Heart right ventricle (tissue), 16 donors: ENCODE results near the gene STYXL2. TPM values are rescaled to one million over a fixed set of nuclear protein-coding genes. Genes with fewer than 3 reads are reported as not detected.
A peak's percentile ranks its signal among the peaks of the same experiment; 100 is the strongest.

ENCODE experiments used
- ATAC-seq, 8 donors: fragments of 200-7000 bp; cut with Tn5 transposase; one replicate each; pipeline ENCODE4 v1.9.1; 2020; ENCODE audit warnings: mild to moderate bottlenecking in 8 of 8, moderate library complexity in 8 of 8, moderate number of reproducible peaks in 1 of 8
- DNase-seq, 2 donors: peaks; one replicate each; pipeline ENCODE4 v3.0.0-alpha.2; 2020
- H3K27ac ChIP-seq, 10 donors: fragments of 200-600 bp; sonication (generic) in 2 of 10; one replicate each; pipeline versions ENCODE4 v1.5.0 to v1.8.0; 2020 to 2022; ENCODE audit warnings: mild to moderate bottlenecking in 3 of 10
- H3K27me3 ChIP-seq, 7 donors: fragments of 200-600 bp; one replicate each; pipeline ENCODE4 v1.8.0; 2021 to 2022; ENCODE audit warnings: mild to moderate bottlenecking in 2 of 7
- H3K36me3 ChIP-seq, 9 donors: fragments of 200-600 bp; sonication (generic) in 1 of 9; one replicate each; pipeline versions ENCODE4 v1.5.0 to v1.8.0; 2020 to 2022; ENCODE audit warnings: mild to moderate bottlenecking in 2 of 9
- H3K4me1 ChIP-seq, 9 donors: fragments of 200-600 bp; sonication (generic) in 1 of 9; one replicate each; pipeline versions ENCODE4 v1.5.0 to v1.8.0; 2020 to 2022; ENCODE audit warnings: mild to moderate bottlenecking in 4 of 9
- H3K4me3 ChIP-seq, 10 donors: fragments of 200-600 bp; sonication (generic) in 2 of 10; one replicate each; pipeline versions ENCODE4 v1.5.0 to v1.8.0; 2020 to 2022; ENCODE audit warnings: mild to moderate bottlenecking in 7 of 10, moderate library complexity in 2 of 10
- H3K9me3 ChIP-seq, 11 donors: fragments of 200-600 bp in 10 of 11; sonication (generic) in 2 of 11; one replicate each; pipeline versions ENCODE4 v1.5.0 to v1.8.0; 2013 to 2022; ENCODE audit warnings: mild to moderate bottlenecking in 2 of 11, control low read depth in 1 of 11, moderate library complexity in 1 of 11
- WGBS, 2 donors: extraction: QIAGEN DNeasy Blood & Tissue Kit; methylation state at CpG; one replicate each; pipeline ENCODE4 v1.1.7; 2013; ENCODE audit warnings: inconsistent platforms in 1 of 2; 5-methylcytosine and 5-hydroxymethylcytosine counted together
- intact Hi-C, 10 donors: fragments of 100-400 bp; cut with DNase I; formaldehyde crosslinking; loops; one replicate each; pipeline versions ENCODE4 v1.11.1 to v1.14.2; 2022
- polyA plus RNA-seq, 2 donors: library from polyadenylated mRNA; stranded (reverse); fragments of 200-250 nt; gene quantifications; one replicate each; pipeline ENCODE4 v1.2.3, GENCODE V29; 2013
- total RNA-seq, 10 donors: library from RNA; stranded (reverse); fragmentation: NEBNext Ultra II Directional in 3 of 10; extraction: Animal tissue kit (Norgen Biotek cat#: 25700) in 3 of 10; gene quantifications; one replicate each; pipeline versions ENCODE4 v1.2.1 to v1.2.4, GENCODE V29; 2021 to 2023
- TF ChIP-seq, protein P1 (sequence below), 9 donors: fragments of 200-600 bp; sonication (generic) in 2 of 9; IDR thresholded peaks; one replicate each; pipeline versions ENCODE4 v1.5.0 to v1.8.0; 2021 to 2022; ENCODE audit warnings: antibody characterized with exemption in 9 of 9, mild to moderate bottlenecking in 5 of 9, moderate library complexity in 1 of 9
- donor health status: Arrhythmogenic right ventricular cardiomyopathy.
- donor health status: ischemic (EF 13 %, LVEDD 7.1; RV severe dilation, severe dysfunction).
- donor health status: healthy with polysubstance abuse.
- donor health status: DM: no; HTN: yes; CAD: no.
- donor health status: DM: no; HTN: no; CAD: no.
- donor health status: ischemic (EF 25% LVEDD 6.9; RV normal size, moderate dysfunction).
- donor health status: ischemic (EF 25% LVEDD 5.7; RV mildly dilated, moderate dysfunction).
- donor health status: healthy.
- donor health status: DM: yes; HTN: yes; CAD: no.
- donor health status: Ischemic cardiomyopathy.
- donor health status: ischemic (EF 35%, LVEDD 5.7; RV mildly dilated, moderate dysfunction).
- donor health status: nonischemic (EF 11% LVEDD 7.7; RV severe dilation, severe dysfunction).
- donor health status: DM: yes; HTN: yes; CAD: no.
- donor health status: PGD.
- donor health status: ischemic (EF 29% LVEDD 5.4; RV normal size, mild dysfunction).
- donor health status: nonischemic (EF 23%, LVEDD 6.1; RV moderate dilation, normal function).

STYXL2 gene
- total and polyA plus RNA-seq, 12 donors, result 32.4 to 638 (median 205) TPM

DNA sequence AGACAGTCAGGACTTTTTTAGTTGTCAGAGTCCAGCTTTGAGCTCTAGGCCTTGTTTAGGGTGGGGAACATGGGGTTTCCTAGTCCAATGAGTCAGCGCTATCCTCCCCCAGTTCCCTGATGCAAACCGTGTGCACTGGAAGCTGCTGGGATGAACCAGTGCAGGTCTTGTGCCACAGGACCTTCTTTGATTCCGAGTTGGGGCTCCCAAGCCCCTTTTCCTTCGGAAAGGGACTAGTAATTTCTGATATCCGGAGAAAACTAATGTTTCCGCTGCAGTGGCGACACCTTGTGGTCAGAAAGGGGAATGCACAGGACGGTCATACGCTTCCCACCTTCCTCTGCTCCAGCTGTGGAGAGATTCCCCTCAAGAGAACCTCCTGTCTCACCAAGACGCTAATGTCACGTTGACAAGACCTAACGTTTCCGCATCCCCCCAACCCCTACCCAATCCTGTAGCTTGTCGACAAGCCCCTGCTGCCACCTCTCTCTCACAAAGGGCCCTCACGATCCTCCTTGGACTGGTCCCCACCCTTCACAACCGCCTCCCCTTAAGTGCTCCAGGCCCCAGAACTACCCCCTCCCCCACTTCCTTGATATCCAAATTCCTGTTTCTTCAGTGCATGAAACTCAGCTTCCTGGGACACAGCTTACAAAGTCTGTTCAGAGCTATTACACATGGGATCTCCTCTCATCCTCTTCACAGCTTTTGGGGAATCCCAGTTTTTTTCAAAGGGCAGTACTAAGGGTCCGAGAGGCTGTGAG is 34.6 kb upstream of the STYXL2 start:
- TF ChIP-seq, protein P1, sequence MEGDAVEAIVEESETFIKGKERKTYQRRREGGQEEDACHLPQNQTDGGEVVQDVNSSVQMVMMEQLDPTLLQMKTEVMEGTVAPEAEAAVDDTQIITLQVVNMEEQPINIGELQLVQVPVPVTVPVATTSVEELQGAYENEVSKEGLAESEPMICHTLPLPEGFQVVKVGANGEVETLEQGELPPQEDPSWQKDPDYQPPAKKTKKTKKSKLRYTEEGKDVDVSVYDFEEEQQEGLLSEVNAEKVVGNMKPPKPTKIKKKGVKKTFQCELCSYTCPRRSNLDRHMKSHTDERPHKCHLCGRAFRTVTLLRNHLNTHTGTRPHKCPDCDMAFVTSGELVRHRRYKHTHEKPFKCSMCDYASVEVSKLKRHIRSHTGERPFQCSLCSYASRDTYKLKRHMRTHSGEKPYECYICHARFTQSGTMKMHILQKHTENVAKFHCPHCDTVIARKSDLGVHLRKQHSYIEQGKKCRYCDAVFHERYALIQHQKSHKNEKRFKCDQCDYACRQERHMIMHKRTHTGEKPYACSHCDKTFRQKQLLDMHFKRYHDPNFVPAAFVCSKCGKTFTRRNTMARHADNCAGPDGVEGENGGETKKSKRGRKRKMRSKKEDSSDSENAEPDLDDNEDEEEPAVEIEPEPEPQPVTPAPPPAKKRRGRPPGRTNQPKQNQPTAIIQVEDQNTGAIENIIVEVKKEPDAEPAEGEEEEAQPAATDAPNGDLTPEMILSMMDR (IDR thresholded peaks at IDR 0.05), result peak; percentile 91 to 98 (median 96)
- H3K27ac ChIP-seq, result no peak overlapping the region
- peak; percentile 59 to 71 for DNase-seq

DNA sequence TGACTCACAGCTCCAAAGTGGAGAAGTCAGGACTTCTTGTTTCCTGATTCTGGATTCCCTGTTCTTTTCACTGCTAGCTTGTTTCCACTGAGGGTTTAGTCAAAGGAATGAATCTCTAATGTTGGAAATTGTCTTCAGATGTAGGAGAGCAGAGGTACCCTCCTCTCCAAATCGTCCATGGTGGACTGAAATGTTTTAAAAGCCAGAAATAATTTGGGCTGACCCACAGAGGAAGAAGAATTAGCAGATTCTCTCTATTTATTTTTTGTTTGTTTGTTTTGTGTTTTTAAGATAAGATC is 34.1 kb upstream of the STYXL2 start:
- Histone ChIP-seq H3K36me3 (no peaks in the 10 kb centered on the region), H3K4me1 (peaks cover 0 to 8% (median 5%) of the 10 kb centered on the region in 9 donors), H3K27ac (no peak overlapping the region), H3K27me3 (peaks cover 0 to 13% (median 0%) of the 10 kb centered on the region in 7 donors), H3K4me3 (no peak overlapping the region), H3K9me3 (no peaks in the 10 kb centered on the region)
- ATAC-seq, result no peak
- DNase-seq, result no peak
- intact Hi-C loops, result loop anchor here in 8 of 10 donors (2.0 to 10.0 kb wide), 10 partner anchors 82 to 177 kb away; partner anchors contain the start of gene ILDR2 (in 3 of the 8)
- 35 to 41% methylated on average over 1 of the region's 1 CpG for WGBS, 2 donors
- TF ChIP-seq, protein P1 (IDR thresholded peaks at IDR 0.05), result no peak

More for the DNA sequence above, 34.6 kb upstream of the STYXL2 start:
- intact Hi-C loops, result loop anchor here in 8 of 10 donors (2.0 to 10.0 kb wide), 9 partner anchors 82 to 177 kb away; partner anchors contain the start of gene ILDR2 (in 3 of the 8)
- no peaks in the 10 kb centered on the region for H3K36me3 ChIP-seq
- H3K4me3 ChIP-seq, result peak overlapping the region in 3 of 10 donors; percentile 17 to 20 (median 19)
- 10 to 11% methylated on average over 17 of the region's 17 CpGs for WGBS, 2 donors
- H3K27me3 ChIP-seq, result peaks cover 0 to 13% (median 0%) of the 10 kb centered on the region in 7 donors
- peak in 7 of 8 donors; percentile 55 to 72 (median 61) for ATAC-seq
- H3K9me3 ChIP-seq, result no peaks in the 10 kb centered on the region
- peaks cover 0 to 8% (median 5%) of the 10 kb centered on the region in 9 donors for H3K4me1 ChIP-seq

DNA sequence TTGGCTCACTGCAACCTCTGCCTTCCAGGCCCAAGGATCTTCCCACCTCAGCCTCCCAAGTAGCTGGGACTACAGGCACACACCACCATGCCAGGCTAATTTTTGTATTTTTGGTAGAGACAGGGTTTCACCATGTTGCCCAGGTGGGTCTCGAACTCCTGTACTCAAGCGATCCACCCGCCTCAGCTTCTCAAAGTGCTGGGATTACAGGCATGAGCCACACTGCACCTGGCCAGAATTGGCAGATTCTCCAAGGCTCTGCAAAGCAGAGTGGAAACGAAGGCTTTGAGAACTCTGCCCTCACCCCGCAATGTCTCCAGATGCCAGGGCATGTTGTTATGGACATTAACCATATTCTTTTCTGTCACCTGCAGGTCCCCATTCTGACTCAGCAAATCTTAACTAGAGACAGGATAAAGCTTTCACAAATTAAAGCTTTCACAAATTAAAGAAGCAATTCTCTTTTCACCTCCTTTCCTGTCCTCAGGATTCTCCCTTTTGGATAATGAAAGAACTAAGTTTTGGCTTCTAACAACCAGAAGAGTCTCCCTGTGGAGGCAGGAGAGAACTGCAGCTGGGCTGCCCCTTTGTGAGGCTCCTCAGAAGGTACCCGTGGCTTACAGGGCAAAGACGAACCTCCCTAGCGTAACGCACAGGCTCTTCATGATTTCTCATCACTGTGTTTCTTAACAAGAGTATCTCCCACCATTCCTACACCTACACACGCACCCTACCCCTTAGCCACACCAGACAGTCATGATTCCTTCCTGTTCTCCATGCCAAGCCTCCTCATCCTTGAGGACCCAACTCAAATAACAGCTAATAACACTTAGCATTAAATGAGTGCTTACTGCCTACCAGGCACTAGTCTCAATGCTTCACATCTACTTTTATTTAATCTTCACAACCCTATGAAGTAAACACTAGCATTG is 33.5 kb upstream of the STYXL2 start:
- Histone ChIP-seq H3K4me1 (peaks cover 0 to 8% (median 5%) of the 10 kb centered on the region in 9 donors), H3K36me3 (no peaks in the 10 kb centered on the region), H3K27me3 (peaks cover 0 to 13% (median 0%) of the 10 kb centered on the region in 7 donors), H3K4me3 (no peak overlapping the region), H3K9me3 (no peaks in the 10 kb centered on the region), H3K27ac (no peak overlapping the region)
- intact Hi-C loops, result loop anchor here in 1 of 10 donors (10.0 kb wide), 1 partner anchor 154 kb away; no protein-coding TSS in a partner anchor
- DNase-seq, result no peak
- WGBS, 2 donors, result 77 to 84% methylated on average over 10 of the region's 10 CpGs
- TF ChIP-seq, protein P1 (IDR thresholded peaks at IDR 0.05), result no peak
- ATAC-seq, result no peak

DNA sequence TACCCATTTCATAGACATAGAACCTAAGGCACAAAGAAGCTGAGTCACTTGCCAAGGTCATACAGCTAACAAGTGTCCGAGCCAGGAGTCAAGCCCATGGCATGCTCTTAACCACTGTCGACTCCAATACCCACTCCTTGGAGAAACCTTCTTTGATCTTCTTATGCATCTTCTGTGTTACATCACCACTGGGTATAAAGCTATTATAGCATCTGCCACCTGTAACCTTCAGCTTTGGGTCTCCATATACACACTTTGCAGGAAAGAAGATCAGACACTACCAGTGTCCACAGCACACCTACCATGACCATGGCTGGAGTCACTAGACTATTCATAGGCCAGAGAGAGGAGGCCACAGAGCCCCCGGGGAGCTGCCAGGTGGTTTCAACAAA is 32.8 kb upstream of the STYXL2 start:
- no peak overlapping the region for H3K4me3 ChIP-seq
- WGBS, 2 donors, result 88 to 93% methylated on average over 3 of the region's 3 CpGs
- no peak for ATAC-seq
- no peak overlapping the region for H3K27ac ChIP-seq
- H3K9me3 ChIP-seq, result no peaks in the 10 kb centered on the region
- peaks cover 0 to 8% (median 5%) of the 10 kb centered on the region in 9 donors for H3K4me1 ChIP-seq
- peaks cover 0 to 13% (median 0%) of the 10 kb centered on the region in 7 donors for H3K27me3 ChIP-seq
- TF ChIP-seq, protein P1 (IDR thresholded peaks at IDR 0.05), result no peak
- H3K36me3 ChIP-seq, result no peaks in the 10 kb centered on the region
- intact Hi-C loops, result loop anchor here in 1 of 10 donors (10.0 kb wide), 1 partner anchor 154 kb away; no protein-coding TSS in a partner anchor
- no peak for DNase-seq
